Erythroblast (primary cell): Measurements from ENCODE around the gene NFIC.

Experiments
- GATA1 ChIP-seq: IDR thresholded peaks from 2 replicates; pipeline ENCODE4 v1.6.1; 2011; ENCODE audit warnings: low read depth, mild to moderate bottlenecking, control low read depth, low read length, moderate library complexity
- POLR2A ChIP-seq: IDR thresholded peaks from 2 replicates; pipeline ENCODE4 v1.6.1; 2011; ENCODE audit warnings: mild to moderate bottlenecking, low read length

DNA sequence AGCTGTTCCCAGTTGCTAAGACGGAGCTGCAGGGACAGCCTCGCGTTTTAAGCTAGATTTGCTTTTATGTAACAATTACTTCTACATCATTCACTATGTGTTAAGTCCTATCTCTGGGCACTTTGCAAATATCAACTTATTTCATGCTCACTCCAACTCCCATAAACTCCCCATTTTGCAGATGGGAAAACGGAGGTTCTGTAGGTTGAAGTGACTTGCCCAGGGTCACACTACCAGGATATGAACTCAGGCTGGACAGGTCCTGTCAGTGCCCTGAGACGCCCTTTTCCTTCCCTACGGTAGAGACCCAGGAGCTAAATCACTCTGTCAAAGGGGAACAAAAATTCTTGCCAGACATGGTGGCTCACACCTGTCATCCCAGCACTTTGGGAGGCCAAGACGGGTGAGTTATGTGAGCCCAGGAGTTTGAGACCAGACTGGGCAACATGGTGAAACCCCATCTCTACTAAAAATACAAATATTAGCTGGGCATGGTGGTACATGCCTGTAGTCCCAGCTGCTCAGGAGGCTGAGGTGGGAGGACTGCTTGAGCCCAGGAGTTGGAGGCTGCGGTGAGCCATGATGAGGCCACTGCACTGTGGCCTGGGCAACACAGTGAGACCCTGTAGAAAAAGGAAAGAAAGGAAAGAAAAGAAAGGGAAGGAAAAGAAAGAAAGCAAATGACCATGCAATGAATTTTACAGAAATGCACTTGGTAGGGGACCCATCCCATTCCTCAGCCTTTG, 14.5 kb upstream of the NFIC start:
- TF ChIP-seq POLR2A, result no peak
- TF ChIP-seq GATA1, result no peak
